ENCODE results near the gene FFAR1. TPM values are rescaled to one million over a fixed set of nuclear protein-coding genes. Genes with fewer than 3 reads are reported as not detected.
A peak's percentile ranks its signal among the peaks of the same experiment; 100 is the strongest.

The FFAR1 gene
- total and polyA plus RNA-seq, 2 of the 8 experiments (the other 6 are each of a cell fraction or from before 2014, with no cell fraction given), result not detected

GRCh38 chr19:35346193-35347052 is 1.3 kb upstream of the FFAR1 start:
- FAIRE-seq (no peak), DNase-seq (ENCODE audit: low read depth in 1 of 2, low spot score in 2 of 2) (peak in 1 of 2 experiments; percentile 31)
- 85% methylated on average over 28 of the region's 28 CpGs; no CpG with 5 or more reads in 1 of the 2 experiments for WGBS, 2 experiments (ENCODE audit: extremely low coverage in 1 of 2, insufficient coverage in 1 of 2, insufficient read length in 1 of 2, insufficient replicate concordance in 2 of 2, low coverage in 1 of 2, low lambda C conversion rate in 2 of 2, missing lambda C conversion rate in 1 of 2)
- Histone ChIP-seq H3K4me3 (ENCODE audit: extremely low read depth in 1 of 4, insufficient read depth in 2 of 4, low read depth in 3 of 4, low read length in 4 of 4) (no peak overlapping the region), H3K9me3 (ENCODE audit: insufficient read depth in 2 of 2, low read depth in 1 of 2, low read length in 1 of 2) (no peaks in the 10 kb centered on the region), H3K18ac (ENCODE audit: extremely low read depth, low read length) (no peak overlapping the region), H3K9ac (replicated peaks in 1 of 4; ENCODE audit: extremely low read depth in 1 of 4, low read depth in 3 of 4, low read length in 3 of 4) (no peak overlapping the region), H2BK120ac (replicated peaks; ENCODE audit: low read depth, low read length) (no peak overlapping the region), H3K56ac (replicated peaks; ENCODE audit: insufficient read length, low read depth, low read length) (no peak overlapping the region), H3K27me3 (replicated peaks in 1 of 4; ENCODE audit: control insufficient read depth in 3 of 4, extremely low read depth in 1 of 4, insufficient read depth in 3 of 4, low read length in 3 of 4) (no peaks in the 10 kb centered on the region), H2BK12ac (ENCODE audit: low read depth, low read length) (no peak overlapping the region), H3K4ac (replicated peaks; ENCODE audit: insufficient read length, low read depth, low read length) (no peak overlapping the region), H3K23ac (ENCODE audit: insufficient read length) (no peak overlapping the region), H4K5ac (ENCODE audit: insufficient read length, low read depth, low read length) (no peak overlapping the region), H4K20me1 (replicated peaks in 1 of 2; ENCODE audit: control insufficient read depth in 1 of 2, insufficient read depth in 2 of 2, low read length in 2 of 2) (no peaks in the 10 kb centered on the region), H3K14ac (ENCODE audit: insufficient read length) (no peak overlapping the region), H3K4me1 (replicated peaks in 1 of 4; ENCODE audit: control insufficient read depth in 3 of 4, insufficient read depth in 4 of 4, low read length in 3 of 4) (peaks cover 0 to 2% (median 0%) of the 10 kb centered on the region in 4 experiments; a peak in 1 of 7 replicates), H3K36me3 (ENCODE audit: control insufficient read depth in 2 of 4, insufficient read depth in 4 of 4, low read length in 3 of 4) (no peaks in the 10 kb centered on the region), H2BK20ac (ENCODE audit: low read length) (no peak overlapping the region), H4K8ac (ENCODE audit: extremely low read depth, insufficient read depth, low read length) (peak overlapping the region; percentile 37; the same call in 1 of the 2 replicates), H3K27ac (ENCODE audit: low read depth, low read length) (no peak overlapping the region), H3K4me2 (ENCODE audit: insufficient read depth in 1 of 2, low read depth in 2 of 2, low read length in 2 of 2) (no peak overlapping the region), H3K23me2 (ENCODE audit: low read depth, low read length) (no peaks in the 10 kb centered on the region; the same call in 1 of the 2 replicates), H2BK15ac (ENCODE audit: low read length) (no peak overlapping the region), H2AK5ac (ENCODE audit: low read depth, low read length) (no peak overlapping the region), H2AFZ (ENCODE audit: low read length) (no peak overlapping the region), H2BK5ac (ENCODE audit: low read depth, low read length) (no peak overlapping the region), H4K91ac (replicated peaks; ENCODE audit: insufficient read length, low read length) (no peak overlapping the region), H3K79me1 (ENCODE audit: low read depth, low read length) (no peaks in the 10 kb centered on the region), H3K79me2 (ENCODE audit: control insufficient read depth in 1 of 2, insufficient read depth in 2 of 2, low read length in 2 of 2) (no peaks in the 10 kb centered on the region)
- TF ChIP-seq JUND (IDR thresholded peaks at IDR 0.05; ENCODE audit: low read length), result no peak
- TF ChIP-seq RFX5 (IDR thresholded peaks at IDR 0.05; ENCODE audit: borderline replicate concordance, low read depth, low read length), result no peak
- POLR2A ChIA-PET (ENCODE audit: partially characterized antibody), result no interaction called here
- CTCF ChIA-PET (ENCODE audit: partially characterized antibody), result interaction anchor here (0.6 to 2.0 kb wide), 7 partner anchors 11 to 164 kb away, joined by 3 to 6 read pairs (median 3); no protein-coding TSS in a partner anchor
